ENCODE data around the gene EPHX1.
"Not testable (repeated sequence)": the region's sequence is repeated elsewhere in the genome, so short reads cannot be mapped to it uniquely, and the experiment has no call there.

EPHX1 gene

DNA sequence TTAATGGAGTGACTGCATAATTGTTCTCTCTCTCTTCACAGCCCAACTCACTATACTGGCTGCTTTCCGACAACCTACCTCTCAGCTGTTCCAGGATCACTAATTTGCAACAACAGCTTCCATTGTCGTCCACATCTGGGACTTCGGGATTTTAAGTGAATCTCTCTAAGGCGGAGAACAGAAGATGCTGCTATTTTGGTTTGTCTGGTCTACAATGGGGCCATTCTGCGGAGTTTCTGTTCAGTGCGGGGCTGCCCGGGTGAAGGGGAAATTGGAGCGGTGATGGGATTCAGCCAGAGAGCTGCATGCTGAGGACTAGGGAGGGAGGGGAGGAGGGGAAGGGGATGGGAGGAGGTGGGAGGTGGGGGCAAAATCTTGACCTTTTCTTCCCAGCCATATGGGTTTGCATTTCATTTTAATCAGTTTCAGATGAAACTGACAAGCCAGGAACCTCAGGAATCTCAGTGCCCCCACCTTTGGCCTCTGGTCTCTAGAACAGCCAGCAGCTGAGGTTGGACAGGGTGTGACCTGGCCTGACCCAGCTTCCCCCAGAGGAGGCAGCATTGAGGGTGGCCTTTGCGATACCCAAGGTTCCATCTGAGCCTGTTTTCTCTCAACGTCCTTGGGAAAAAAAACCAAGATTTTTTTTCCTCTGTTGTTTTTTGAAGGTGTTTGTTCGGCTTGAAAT is 39.2 kb upstream of the EPHX1 start:
- no peak for ATAC-seq (replicated peaks)
- Mint-ChIP-seq H3K27ac (no peak overlapping the region), H3K9me3 (no peaks in the 10 kb centered on the region), H3K4me3 (no peak overlapping the region), H3K4me1 (ENCODE audit: low read depth in 2 of 2) (peaks cover 0 to 3% of the 10 kb centered on the region in 2 donors), H3K27me3 (peaks cover 7 to 35% of the 10 kb centered on the region in 2 donors), H3K36me3 (ENCODE audit: insufficient read depth) (peaks cover 6% of the 10 kb centered on the region)
- no peak for DNase-seq

DNA sequence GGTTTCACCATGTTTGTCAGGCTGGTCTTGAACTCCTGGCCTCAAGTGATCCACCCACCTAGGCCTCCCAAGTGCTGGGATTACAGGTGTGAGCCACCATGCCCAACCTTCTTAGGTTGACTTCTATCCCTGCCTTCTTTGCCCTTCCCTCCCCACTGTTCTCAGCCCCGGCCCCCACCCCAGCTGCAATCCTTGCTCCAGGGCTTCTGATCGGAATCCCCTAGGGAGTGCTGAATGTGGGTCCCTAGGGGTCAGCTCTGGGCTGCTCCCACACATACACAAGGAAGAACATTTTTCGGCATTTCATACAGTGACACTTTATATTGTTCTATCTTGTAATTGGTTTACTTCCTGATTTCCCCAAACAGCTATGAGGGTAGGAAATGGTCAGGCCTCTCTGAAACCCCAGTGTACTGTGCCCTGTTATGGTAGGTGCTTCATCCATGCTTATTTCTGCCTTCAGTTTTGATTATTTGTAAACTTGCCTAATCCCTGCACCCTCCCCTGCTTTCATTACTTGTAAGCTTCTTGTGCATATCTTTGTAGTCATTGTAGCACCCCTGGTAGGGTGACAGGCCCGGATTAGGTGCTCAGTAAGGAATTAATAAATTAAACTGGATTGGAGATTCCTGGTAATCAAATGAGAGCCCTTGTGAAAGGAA is 38.1 kb upstream of the EPHX1 start:
- no peak for DNase-seq
- peaks cover 0 to 24% of the 10 kb centered on the region in 2 donors for H3K27me3 Mint-ChIP-seq
- no peak overlapping the region for H3K27ac Mint-ChIP-seq
- H3K4me1 Mint-ChIP-seq (ENCODE audit: low read depth in 2 of 2), result peaks cover 0 to 3% of the 10 kb centered on the region in 2 donors
- no peaks in the 10 kb centered on the region for H3K9me3 Mint-ChIP-seq
- peaks cover 3% of the 10 kb centered on the region for H3K36me3 Mint-ChIP-seq (ENCODE audit: insufficient read depth)
- no peak overlapping the region for H3K4me3 Mint-ChIP-seq
- no peak for ATAC-seq (replicated peaks)

GRCh38 chr1:225772323-225772768 is 37.6 kb upstream of the EPHX1 start:
- Mint-ChIP-seq H3K27me3 (peaks cover 0 to 20% of the 10 kb centered on the region in 2 donors), H3K27ac (no peak overlapping the region), H3K9me3 (no peaks in the 10 kb centered on the region), H3K36me3 (ENCODE audit: insufficient read depth) (peaks cover 3% of the 10 kb centered on the region), H3K4me3 (no peak overlapping the region), H3K4me1 (ENCODE audit: low read depth in 2 of 2) (peaks cover 0 to 3% of the 10 kb centered on the region in 2 donors)
- DNase-seq (no peak), ATAC-seq (replicated peaks) (no peak)

DNA sequence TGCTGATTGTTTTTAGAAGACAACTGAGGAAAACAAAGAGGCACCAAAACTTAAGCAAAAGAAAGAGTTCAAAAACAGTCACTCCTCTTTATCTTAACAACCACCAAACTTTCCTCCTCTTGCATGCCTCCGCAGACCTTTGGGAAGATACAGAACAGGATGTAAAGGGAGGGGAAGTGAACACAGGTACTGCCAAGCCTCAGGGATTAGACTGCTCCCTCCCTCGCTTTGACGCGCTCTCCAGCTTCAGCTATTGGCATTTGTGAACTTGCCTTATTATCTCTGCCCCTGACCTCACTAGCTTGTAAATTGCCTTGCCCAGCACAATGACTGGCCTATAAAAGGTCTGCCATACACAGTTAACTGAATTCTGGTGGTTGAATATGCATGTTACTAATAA is 37.1 kb upstream of the EPHX1 start:
- DNase-seq, result no peak
- Mint-ChIP-seq H3K27me3 (peaks cover 0 to 20% of the 10 kb centered on the region in 2 donors), H3K9me3 (no peaks in the 10 kb centered on the region), H3K4me3 (no peak overlapping the region), H3K27ac (no peak overlapping the region), H3K36me3 (ENCODE audit: insufficient read depth) (peaks cover 3% of the 10 kb centered on the region), H3K4me1 (ENCODE audit: low read depth in 2 of 2) (peaks cover 0 to 3% of the 10 kb centered on the region in 2 donors)
- no peak for ATAC-seq (replicated peaks)

DNA sequence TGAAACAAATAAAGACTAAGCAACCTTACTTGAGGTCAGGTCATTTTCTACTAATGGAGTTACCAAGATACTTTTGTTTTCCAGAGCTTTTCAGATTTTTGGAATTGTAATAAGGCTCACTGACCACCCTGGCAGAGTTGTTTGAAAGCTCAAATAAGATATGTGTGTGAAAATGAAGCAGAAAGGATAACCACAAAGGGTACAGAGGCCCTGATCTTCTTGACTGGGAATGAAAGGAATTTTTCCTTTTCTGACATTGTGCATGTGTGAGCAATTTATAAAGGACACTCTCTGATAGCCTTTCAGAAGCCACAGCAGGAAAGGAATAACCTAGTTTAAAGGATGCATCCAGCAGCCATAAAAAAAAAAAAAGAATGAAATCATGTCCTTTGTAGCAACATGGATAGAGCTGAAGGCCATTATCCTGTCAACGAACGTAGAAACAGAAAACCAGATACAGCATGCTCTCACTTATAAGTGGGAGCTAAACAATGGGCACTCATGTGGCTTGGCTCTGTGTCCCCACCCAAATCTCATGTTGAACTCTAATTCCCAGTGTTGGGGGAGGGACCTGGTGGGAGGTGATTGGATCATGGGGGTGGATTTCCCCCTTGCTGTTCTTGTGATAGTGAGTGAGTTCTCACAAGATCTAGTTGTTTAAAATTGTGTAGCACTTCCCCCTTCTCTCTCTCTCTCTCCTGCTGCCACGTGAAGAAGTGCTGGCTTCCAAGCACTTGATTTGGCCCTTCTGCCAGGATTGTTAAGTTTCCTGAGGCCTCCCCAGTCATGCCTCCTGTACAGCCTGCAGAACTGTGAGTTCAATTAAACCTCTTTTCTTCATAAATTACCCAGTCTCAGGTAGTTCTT is 35.4 kb upstream of the EPHX1 start:
- H3K9me3 Mint-ChIP-seq, result no peaks in the 10 kb centered on the region
- DNase-seq (no peak), ATAC-seq (replicated peaks) (no peak)
- H3K36me3 Mint-ChIP-seq (ENCODE audit: insufficient read depth), result peaks cover 3% of the 10 kb centered on the region
- no peak overlapping the region for H3K4me3 Mint-ChIP-seq
- peaks cover 0 to 5% of the 10 kb centered on the region in 2 donors for H3K27me3 Mint-ChIP-seq
- H3K27ac Mint-ChIP-seq, result no peak overlapping the region
- H3K4me1 Mint-ChIP-seq (ENCODE audit: low read depth in 2 of 2), result peaks cover 5 to 7% of the 10 kb centered on the region in 2 donors

GRCh38 chr1:225776294-225776693 is 33.6 kb upstream of the EPHX1 start:
- no peak for DNase-seq
- Mint-ChIP-seq H3K27ac (no peak overlapping the region), H3K36me3 (ENCODE audit: insufficient read depth) (peaks cover 4% of the 10 kb centered on the region), H3K4me1 (ENCODE audit: low read depth in 2 of 2) (peaks cover 11 to 14% of the 10 kb centered on the region in 2 donors), H3K27me3 (no peaks in the 10 kb centered on the region), H3K4me3 (no peak overlapping the region), H3K9me3 (no peaks in the 10 kb centered on the region)
- ATAC-seq (replicated peaks), result no peak

DNA sequence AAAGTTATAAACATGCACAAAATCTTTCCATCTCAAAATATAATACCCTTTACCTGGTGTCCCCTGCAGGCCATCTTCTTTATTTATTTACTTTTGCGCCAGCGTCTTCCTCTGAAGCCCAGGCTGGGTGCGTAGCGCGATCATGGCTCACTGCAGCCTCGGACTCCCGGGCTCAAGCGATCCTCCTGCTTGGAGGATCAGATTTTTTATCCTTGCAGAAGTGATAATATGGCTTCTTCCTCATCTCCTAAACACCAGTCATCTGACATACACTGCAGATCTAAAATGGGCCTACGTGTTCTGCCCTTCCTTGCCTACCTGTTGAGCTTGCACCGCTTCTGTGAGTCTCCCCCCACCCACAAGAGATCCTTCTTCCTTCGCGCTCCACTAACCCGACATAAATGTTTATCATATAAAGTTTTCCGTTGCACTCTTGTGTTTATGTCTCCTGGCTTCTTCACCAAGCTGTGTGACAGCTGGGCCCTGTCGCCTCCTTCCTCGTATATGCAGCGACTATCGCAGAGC is 32.8 kb upstream of the EPHX1 start:
- H3K27ac Mint-ChIP-seq, result no peak overlapping the region
- ATAC-seq (replicated peaks), result peak; percentile 1
- H3K4me3 Mint-ChIP-seq, result no peak overlapping the region
- peaks cover 11% of the 10 kb centered on the region for H3K36me3 Mint-ChIP-seq (ENCODE audit: insufficient read depth)
- no peaks in the 10 kb centered on the region for H3K9me3 Mint-ChIP-seq
- DNase-seq, result no peak
- peaks cover 16 to 18% of the 10 kb centered on the region in 2 donors for H3K4me1 Mint-ChIP-seq (ENCODE audit: low read depth in 2 of 2)
- no peaks in the 10 kb centered on the region for H3K27me3 Mint-ChIP-seq

- Mint-ChIP-seq H3K4me1 (ENCODE audit: low read depth in 2 of 2) (peaks cover 21 to 24% of the 10 kb centered on the region in 2 donors), H3K36me3 (ENCODE audit: insufficient read depth) (peaks cover 15% of the 10 kb centered on the region), H3K27ac (no peak within 1 kb of the TSS), H3K27me3 (no peaks in the 10 kb centered on the region), H3K9me3 (no peaks in the 10 kb centered on the region), H3K4me3 (no peak within 1 kb of the TSS)
- peak; percentile 99 for DNase-seq
- ATAC-seq (replicated peaks), result peak; percentile 95
These were observed 32.2 kb upstream of the EPHX1 start, which contains the start of gene SRP9 for GRCh38 chr1:225777583-225778336. Gene SRP9, plus strand, starts transcription at chr1:225777826. Its CDS starts 115 bp downstream, at chr1:225777941.

DNA sequence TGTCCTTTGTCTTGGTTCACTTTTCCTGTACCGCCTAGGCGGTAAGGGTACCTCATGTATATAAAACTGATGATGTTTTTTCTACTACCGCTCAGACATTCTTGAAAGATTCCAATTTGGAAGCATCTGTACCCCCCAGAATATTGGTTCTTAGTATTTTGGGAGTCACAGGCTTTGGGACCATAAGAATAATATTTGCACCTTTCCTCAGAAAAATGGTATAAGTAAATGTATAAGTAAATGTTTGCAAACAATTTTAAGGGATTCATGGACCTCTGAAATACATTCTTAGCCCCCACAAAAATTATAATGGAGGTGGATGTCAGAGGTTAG is 31.6 kb upstream of the EPHX1 start:
- ATAC-seq (replicated peaks) (no peak), DNase-seq (no peak)
- no peaks in the 10 kb centered on the region for H3K27me3 Mint-ChIP-seq
- H3K4me3 Mint-ChIP-seq, result no peak overlapping the region
- H3K9me3 Mint-ChIP-seq, result no peaks in the 10 kb centered on the region
- peaks cover 23 to 28% of the 10 kb centered on the region in 2 donors for H3K4me1 Mint-ChIP-seq (ENCODE audit: low read depth in 2 of 2)
- H3K36me3 Mint-ChIP-seq (ENCODE audit: insufficient read depth), result peaks cover 21% of the 10 kb centered on the region
- no peak overlapping the region for H3K27ac Mint-ChIP-seq

GRCh38 chr1:225779165-225779564 is 30.8 kb upstream of the EPHX1 start:
- not testable (repeated sequence) for H3K9me3 Mint-ChIP-seq; ATAC-seq (replicated peaks); H3K4me3 Mint-ChIP-seq; H3K27me3 Mint-ChIP-seq; DNase-seq; H3K27ac Mint-ChIP-seq
- Mint-ChIP-seq H3K36me3 (ENCODE audit: insufficient read depth) (peaks cover 29% of the 10 kb centered on the region), H3K4me1 (ENCODE audit: low read depth in 2 of 2) (peaks cover 26 to 36% of the 10 kb centered on the region in 2 donors)

DNA sequence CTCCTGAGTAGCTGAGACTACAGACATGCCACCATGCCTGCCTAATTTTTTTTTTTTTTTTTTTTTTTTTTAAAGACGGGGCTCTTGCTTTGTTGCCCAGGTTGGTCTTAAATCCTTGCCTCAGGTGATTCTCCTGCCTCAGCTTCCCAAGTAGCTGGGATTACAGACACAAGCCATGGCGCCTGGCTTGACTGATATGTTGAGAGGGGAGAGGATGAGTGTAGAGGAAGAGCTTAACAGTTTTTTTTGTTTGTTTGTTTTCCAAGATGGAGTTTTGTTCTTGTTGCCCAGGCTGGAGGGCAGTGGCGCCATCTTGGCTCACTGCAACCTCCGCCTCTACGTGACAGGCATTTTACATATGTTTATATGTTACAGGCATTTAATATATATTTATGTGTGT is 29.8 kb upstream of the EPHX1 start:
- Mint-ChIP-seq H3K4me3 (peak overlapping the region in 1 of 2 donors; percentile 30), H3K4me1 (ENCODE audit: low read depth in 2 of 2) (peaks cover 26 to 32% of the 10 kb centered on the region in 2 donors), H3K27me3 (no peaks in the 10 kb centered on the region), H3K36me3 (ENCODE audit: insufficient read depth) (peaks cover 39% of the 10 kb centered on the region), H3K27ac (no peak overlapping the region), H3K9me3 (no peaks in the 10 kb centered on the region)
- no peak for DNase-seq
- no peak for ATAC-seq (replicated peaks)

DNA sequence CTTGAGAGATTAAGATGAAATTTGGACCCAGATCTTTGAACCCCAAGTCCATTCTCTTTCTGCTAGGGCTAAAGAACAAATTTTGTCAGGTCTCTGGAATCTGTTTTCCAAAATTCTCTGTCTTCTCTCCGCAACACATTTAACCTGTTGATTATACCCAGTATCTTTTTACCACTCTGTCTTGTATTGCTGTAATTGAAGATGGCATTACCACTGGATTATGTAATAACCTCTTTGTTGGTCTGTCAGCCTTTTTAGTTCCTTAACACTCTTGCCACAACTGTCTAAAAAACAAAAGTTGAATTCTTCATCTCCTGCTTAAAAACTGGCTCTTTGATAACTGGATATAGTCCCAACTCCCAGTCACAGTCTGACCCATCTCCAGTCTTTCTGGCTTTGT is 29.3 kb upstream of the EPHX1 start:
- peak overlapping the region; percentile 24 to 63 for H3K27ac Mint-ChIP-seq
- DNase-seq, result no peak
- H3K9me3 Mint-ChIP-seq, result no peaks in the 10 kb centered on the region
- peaks cover 41% of the 10 kb centered on the region for H3K36me3 Mint-ChIP-seq (ENCODE audit: insufficient read depth)
- H3K4me3 Mint-ChIP-seq, result peak overlapping the region in 1 of 2 donors; percentile 36
- H3K4me1 Mint-ChIP-seq (ENCODE audit: low read depth in 2 of 2), result peaks cover 26 to 32% of the 10 kb centered on the region in 2 donors
- ATAC-seq (replicated peaks), result no peak
- no peaks in the 10 kb centered on the region for H3K27me3 Mint-ChIP-seq

DNA sequence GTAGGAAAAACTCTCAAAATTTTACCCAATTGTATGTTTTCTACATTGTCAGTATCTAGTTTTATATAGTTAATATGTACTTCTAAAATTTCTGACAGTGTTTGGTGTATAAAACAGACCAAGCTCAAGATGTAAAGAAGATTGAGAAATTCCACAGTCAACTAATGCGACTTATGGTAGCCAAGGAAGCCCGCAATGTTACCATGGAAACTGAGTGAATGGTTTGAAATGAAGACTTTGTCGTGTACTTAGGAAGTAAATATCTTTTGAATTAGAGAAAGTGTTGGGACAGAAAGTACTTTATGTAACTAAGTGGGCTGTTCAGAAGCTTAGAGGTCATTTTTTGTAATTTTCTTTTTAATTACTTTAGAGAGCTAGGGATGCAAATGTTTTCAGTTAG is 20.8 kb upstream of the EPHX1 start:
- H3K4me3 Mint-ChIP-seq; DNase-seq; H3K9me3 Mint-ChIP-seq; H3K27me3 Mint-ChIP-seq; H3K27ac Mint-ChIP-seq; ATAC-seq (replicated peaks): not testable (repeated sequence)
- peaks cover 9 to 15% of the 10 kb centered on the region in 2 donors for H3K4me1 Mint-ChIP-seq (ENCODE audit: low read depth in 2 of 2)
- peaks cover 72% of the 10 kb centered on the region for H3K36me3 Mint-ChIP-seq (ENCODE audit: insufficient read depth)

Data from effector memory CD8-positive, alpha-beta T cell (primary cell).